GM19035 (cell line): ENCODE results near the gene TIAM2.

Experiments used
- ATAC-seq: cut with Tn5 transposase; IDR thresholded peaks from one replicate; pipeline ENCODE4 v1.9.1; 2021; ENCODE audit not compliant: unreplicated experiment

The TIAM2 gene

DNA sequence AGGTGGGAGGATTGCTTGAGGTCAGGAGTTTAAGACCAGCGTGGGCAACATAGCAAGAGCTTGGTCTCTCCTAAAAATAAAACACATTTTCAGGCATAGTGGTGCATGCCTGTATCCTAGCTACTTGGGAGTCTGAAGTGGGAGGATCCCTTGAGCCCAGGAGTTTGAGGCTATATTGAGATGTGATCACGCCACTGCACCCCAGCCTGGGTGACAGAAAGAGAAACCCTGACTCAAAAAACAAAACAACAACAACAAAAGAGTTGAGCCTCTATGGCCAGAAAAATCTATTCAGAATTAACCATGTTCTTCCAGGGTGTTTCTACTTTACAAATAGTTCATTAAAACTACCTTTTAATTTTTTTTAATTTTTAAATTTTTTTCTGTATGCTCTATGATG is 60.6 kb downstream of the TIAM2 start:
- no peak for ATAC-seq

GRCh38 chr6:155056756-155057155 is 61.6 kb downstream of the TIAM2 start:
- no peak for ATAC-seq

GRCh38 chr6:155061381-155061780 is 66.3 kb downstream of the TIAM2 start:
- ATAC-seq, result no peak

- ATAC-seq, result no peak
These were observed 67.8 kb downstream of the TIAM2 start for GRCh38 chr6:155062866-155063341.

DNA sequence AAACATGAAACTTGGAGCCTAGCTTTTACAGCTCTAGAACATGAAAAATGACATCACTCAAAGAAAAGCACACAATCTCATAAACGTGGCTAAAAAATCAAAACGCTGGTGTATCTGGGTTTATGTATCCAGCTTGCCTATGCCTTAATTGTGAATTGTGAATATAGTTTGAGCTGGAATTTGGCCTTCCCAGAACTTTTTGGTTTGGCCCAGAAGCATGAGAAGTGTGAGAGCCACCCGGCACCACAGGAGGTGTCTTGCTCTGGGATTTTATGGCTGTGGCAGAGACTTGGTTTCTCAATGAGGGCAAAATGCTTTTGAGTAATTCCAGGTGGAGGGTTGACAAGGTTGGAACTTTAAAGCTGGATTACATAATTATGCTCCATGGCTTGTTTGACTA is 69.2 kb downstream of the TIAM2 start:
- ATAC-seq, result no peak

- no peak for ATAC-seq
These were observed 71.2 kb downstream of the TIAM2 start for GRCh38 chr6:155066361-155066760.

GRCh38 chr6:155066921-155067680 is 72.0 kb downstream of the TIAM2 start:
- ATAC-seq, result no peak

DNA sequence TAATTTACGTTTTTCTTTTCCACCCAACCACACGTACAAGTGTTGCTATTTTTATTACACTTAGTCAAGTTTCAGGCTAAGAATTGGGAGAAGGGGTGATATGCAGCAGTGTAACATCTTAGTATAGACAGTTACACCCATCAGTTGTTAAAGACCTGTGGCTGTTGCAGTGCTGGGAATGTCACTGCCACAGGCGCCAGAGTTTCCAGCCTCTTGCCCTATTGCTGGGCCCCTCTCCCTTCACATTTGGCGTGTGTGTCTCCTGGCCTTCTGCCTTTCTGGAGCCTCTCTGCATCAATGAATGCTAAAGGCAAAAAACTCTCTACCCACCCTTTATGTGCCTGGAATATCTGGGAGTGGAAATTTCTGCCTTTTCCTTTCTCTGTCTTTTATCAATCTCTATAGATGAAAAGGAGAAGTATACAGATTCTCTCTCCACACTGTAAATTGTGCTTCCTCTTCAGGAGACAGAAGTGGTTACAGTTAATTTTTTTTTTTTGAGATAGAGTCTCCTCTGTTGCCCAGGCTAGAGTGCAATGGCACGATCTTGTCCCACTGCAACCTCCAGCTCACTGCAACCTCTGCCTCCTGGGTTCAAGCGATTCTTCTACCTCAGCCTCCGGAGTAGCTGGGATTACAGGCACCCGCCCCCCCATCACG is 73.0 kb downstream of the TIAM2 start:
- no peak for ATAC-seq

- no peak for ATAC-seq
These were observed 74.4 kb downstream of the TIAM2 start for GRCh38 chr6:155069543-155069942.

- ATAC-seq, result no peak
These were observed 81.0 kb downstream of the TIAM2 start for GRCh38 chr6:155075930-155076695.

DNA sequence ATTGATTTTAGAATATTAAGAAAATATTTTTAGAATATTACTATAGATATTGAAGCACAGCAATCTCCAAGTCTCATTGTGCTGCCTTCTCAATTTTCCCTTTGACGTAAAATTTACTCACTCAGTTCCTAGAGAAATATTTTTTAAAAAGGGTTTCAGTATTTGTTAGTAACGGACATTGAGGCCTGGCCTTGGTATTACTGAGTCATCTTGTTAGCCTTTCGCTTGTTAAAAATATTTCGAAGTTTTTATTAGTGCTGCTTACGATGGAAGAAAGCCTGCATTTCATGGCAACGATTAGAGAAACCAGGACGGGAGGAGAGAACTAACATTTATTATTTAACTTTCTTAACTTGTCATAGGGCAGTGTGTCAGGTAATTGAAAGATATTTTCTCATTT is 82.2 kb downstream of the TIAM2 start:
- ATAC-seq, result no peak

DNA sequence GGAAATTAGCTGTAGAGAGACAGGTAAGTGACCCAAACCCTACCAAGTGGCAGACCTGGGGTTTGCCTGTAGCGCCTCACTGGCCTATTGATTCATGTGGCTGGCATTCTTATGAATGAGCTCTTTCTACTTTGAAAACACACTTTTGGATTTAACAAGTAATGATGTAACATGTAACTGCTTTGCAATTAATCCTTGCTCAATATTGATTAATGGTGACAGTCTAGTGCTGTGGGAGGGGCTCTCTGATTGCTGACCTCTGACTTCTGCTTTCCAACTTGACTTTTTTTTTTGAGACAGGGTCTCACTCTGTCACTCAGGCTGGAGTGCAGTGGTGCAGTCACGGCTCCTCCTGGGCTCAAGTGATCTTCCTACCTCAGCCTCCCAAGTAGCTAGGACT is 82.7 kb downstream of the TIAM2 start:
- ATAC-seq, result no peak

- no peak for ATAC-seq
These were observed 83.2 kb downstream of the TIAM2 start for GRCh38 chr6:155078331-155078745.

GRCh38 chr6:155079985-155080452 is 84.9 kb downstream of the TIAM2 start:
- no peak for ATAC-seq

DNA sequence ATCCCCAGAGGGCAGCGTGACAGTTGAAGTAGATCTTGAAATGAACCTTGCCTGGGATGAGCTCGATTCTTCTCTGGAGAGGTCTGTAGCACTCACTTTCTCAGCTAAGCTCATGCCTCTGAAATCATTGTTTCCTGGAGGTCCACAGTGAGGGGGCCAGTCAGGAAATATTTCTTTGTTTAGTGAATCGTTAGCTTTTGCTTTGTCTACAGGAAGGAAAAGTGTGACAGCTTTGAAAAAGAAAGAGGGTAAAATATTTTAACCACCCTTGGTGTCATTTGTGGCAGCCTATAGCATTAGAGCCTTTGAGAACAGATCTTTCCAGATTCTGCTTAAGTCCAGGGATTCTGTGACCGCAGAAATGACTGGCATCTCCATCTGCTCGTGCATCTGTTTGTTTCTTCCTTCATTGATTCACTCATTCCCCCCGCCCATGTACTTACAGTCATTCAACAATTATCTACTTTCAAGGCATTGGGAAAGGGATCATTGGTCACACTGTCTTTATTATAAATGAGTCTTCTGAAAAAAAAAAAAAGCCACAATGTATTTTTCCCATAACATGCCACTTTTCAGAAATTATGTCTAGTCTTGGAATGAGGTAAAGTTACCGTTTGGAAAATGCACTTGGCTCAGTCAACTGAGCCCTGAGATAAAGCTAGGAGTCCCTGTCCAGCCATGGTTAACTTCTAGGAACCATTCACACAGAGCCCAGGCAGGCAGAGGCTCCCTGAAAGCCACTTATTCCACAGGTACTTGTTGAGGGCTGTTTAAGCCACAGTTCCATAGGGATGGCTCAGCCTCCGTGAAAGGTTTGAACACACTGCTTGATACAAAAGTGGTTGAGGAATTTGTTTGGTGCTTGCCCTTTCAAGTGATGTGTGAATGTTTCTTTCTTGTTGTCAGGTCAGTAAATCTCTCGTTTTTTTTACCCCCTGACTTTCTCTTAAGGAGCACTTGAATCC is 86.0 kb downstream of the TIAM2 start:
- ATAC-seq, result no peak

GRCh38 chr6:155084431-155085123 is 89.5 kb downstream of the TIAM2 start:
- ATAC-seq, result no peak

GRCh38 chr6:155085582-155086257 is 90.6 kb downstream of the TIAM2 start:
- ATAC-seq, result no peak

- ATAC-seq, result no peak
These were observed 93.7 kb downstream of the TIAM2 start for GRCh38 chr6:155088856-155089255.

GRCh38 chr6:155089746-155090145 is 94.6 kb downstream of the TIAM2 start:
- no peak for ATAC-seq
